ENCODE data around the gene R3HDM4.

DNA sequence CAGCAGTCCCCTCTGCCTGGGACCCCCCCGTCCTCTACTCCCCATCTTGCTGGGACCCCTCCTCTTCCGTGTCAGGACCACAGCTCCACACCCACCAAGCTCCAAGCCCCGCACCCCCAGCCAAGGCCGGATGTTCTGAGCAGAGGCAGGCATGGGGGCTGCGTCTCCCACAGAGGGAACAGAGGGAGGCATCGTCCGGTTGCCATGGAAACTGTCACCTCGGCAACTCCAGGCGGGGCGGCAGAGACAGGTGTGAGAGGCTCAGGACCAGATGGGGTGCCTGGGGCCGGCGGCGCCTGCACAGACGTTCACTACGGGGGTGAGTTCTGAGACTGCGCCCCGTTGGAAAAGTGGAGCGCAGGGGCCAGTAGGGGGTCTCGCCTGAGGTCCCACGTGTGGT is 14.4 kb downstream of the R3HDM4 start:
- no peak for TF ChIP-seq POLR2A (IDR thresholded peaks at IDR 0.05)
- TF ChIP-seq, protein P1, sequence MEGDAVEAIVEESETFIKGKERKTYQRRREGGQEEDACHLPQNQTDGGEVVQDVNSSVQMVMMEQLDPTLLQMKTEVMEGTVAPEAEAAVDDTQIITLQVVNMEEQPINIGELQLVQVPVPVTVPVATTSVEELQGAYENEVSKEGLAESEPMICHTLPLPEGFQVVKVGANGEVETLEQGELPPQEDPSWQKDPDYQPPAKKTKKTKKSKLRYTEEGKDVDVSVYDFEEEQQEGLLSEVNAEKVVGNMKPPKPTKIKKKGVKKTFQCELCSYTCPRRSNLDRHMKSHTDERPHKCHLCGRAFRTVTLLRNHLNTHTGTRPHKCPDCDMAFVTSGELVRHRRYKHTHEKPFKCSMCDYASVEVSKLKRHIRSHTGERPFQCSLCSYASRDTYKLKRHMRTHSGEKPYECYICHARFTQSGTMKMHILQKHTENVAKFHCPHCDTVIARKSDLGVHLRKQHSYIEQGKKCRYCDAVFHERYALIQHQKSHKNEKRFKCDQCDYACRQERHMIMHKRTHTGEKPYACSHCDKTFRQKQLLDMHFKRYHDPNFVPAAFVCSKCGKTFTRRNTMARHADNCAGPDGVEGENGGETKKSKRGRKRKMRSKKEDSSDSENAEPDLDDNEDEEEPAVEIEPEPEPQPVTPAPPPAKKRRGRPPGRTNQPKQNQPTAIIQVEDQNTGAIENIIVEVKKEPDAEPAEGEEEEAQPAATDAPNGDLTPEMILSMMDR (IDR thresholded peaks at IDR 0.05 in 4 of 5, conservative IDR thresholded peaks at IDR 0.05 in 1 of 5): no peak

All from gastrocnemius medialis (tissue), 4 donors.